ENCODE data around the gene MLLT10.

GRCh38 chr10:21668831-21669230 lies 134.8 kb downstream of the MLLT10 start:
- no peak for TF ChIP-seq CTCF (IDR thresholded peaks at IDR 0.05; ENCODE audit: poor library complexity)
- no peak for TF ChIP-seq EZH2phosphoT487 (IDR thresholded peaks at IDR 0.05; ENCODE audit: low read depth, severe bottlenecking, unreplicated experiment)

Measured in hepatocyte (in vitro differentiated cells).